HG03060 (cell line): ENCODE results near the gene SF3A2.

Experiments used
- ATAC-seq: cut with Tn5 transposase; IDR thresholded peaks from one replicate; pipeline ENCODE4 v1.9.1; 2021; ENCODE audit warnings: low read depth, moderate number of reproducible peaks; ENCODE audit not compliant: unreplicated experiment

SF3A2 gene

GRCh38 chr19:2239771-2240770 lies 3.4 kb downstream of the SF3A2 start:
- no peak for ATAC-seq

- ATAC-seq = no peak
Measured at GRCh38 chr19:2240881-2241760, 4.5 kb downstream of the SF3A2 start.

GRCh38 chr19:2242092-2242537 lies 5.5 kb downstream of the SF3A2 start:
- ATAC-seq = no peak

- no peak for ATAC-seq
Measured at GRCh38 chr19:2242816-2243215, 6.2 kb downstream of the SF3A2 start.

- ATAC-seq = no peak
Measured at GRCh38 chr19:2243274-2244124, 6.9 kb downstream of the SF3A2 start.

GRCh38 chr19:2244125-2244411 lies 7.4 kb downstream of the SF3A2 start:
- ATAC-seq = no peak

- ATAC-seq = no peak
Measured at GRCh38 chr19:2244486-2244885, 7.9 kb downstream of the SF3A2 start.

GRCh38 chr19:2245273-2245672 lies 8.6 kb downstream of the SF3A2 start:
- no peak for ATAC-seq

- no peak for ATAC-seq
Measured at GRCh38 chr19:2246014-2246620, 9.5 kb downstream of the SF3A2 start.

GRCh38 chr19:2246801-2247361 lies 10.3 kb downstream of the SF3A2 start:
- no peak for ATAC-seq

GRCh38 chr19:2247433-2248101 lies 10.9 kb downstream of the SF3A2 start:
- no peak for ATAC-seq

- ATAC-seq = no peak
Measured at GRCh38 chr19:2248136-2249009, 11.7 kb downstream of the SF3A2 start.

GRCh38 chr19:2249010-2249866 lies 12.6 kb downstream of the SF3A2 start, which contains the start of gene AMH:
AMH (plus strand) TSS chr19:2249323; CDS start chr19:2249333, 10 bp downstream.
- ATAC-seq = no peak

- no peak for ATAC-seq
Measured at GRCh38 chr19:2249880-2250765, 13.5 kb downstream of the SF3A2 start.

GRCh38 chr19:2250766-2251105 lies 14.1 kb downstream of the SF3A2 start:
- no peak for ATAC-seq
